Keratinocyte (primary cell): ENCODE data around the gene PYGM. TPM values are rescaled to one million over a fixed set of nuclear protein-coding genes. Genes with fewer than 3 reads are reported as not detected.

ENCODE experiments used
- DNase-seq: peaks from one replicate; pipeline ENCODE4 v3.0.0-alpha.2; 2011; ENCODE audit warnings: low read depth, missing footprints, low spot score
- FAIRE-seq: peaks from 2 replicates; lab custom pipeline; 2011; peaks lifted over from hg19 to GRCh38; lab: Jason Lieb, UNC
- H2AFZ ChIP-seq: 2 replicates; pipeline ENCODE4 v1.6.0; 2012; ENCODE audit warnings: low read length, control low read depth, inconsistent platforms; ENCODE audit not compliant: control insufficient read depth
- H3K27ac ChIP-seq: 2 replicates; pipeline ENCODE4 v1.5.1; 2011; ENCODE audit warnings: low read length; ENCODE audit not compliant: control insufficient read depth, insufficient read depth
- H3K27me3 ChIP-seq: 3 replicates; pipeline ENCODE4 v1.6.0; 2011; ENCODE audit warnings: low read length; ENCODE audit not compliant: control insufficient read depth, insufficient read depth; ENCODE audit errors: extremely low read depth
- H3K36me3 ChIP-seq, 2 experiments: 2 replicates in 1 of 2; 3 replicates in 1 of 2; pipeline ENCODE4 v1.5.1; 2011; ENCODE audit warnings: low read length in 2 of 2, mild to moderate bottlenecking in 1 of 2; ENCODE audit not compliant: control insufficient read depth in 2 of 2, insufficient read depth in 2 of 2; ENCODE audit errors: extremely low read depth in 1 of 2
- H3K4me1 ChIP-seq: 3 replicates; pipeline ENCODE4 v1.5.1; 2011; ENCODE audit warnings: low read length; ENCODE audit not compliant: control insufficient read depth, insufficient read depth; ENCODE audit errors: extremely low read depth
- H3K4me2 ChIP-seq: 3 replicates; pipeline ENCODE4 v1.6.0; 2011; ENCODE audit warnings: low read depth, low read length; ENCODE audit not compliant: control insufficient read depth, insufficient read depth; ENCODE audit errors: extremely low read depth
- H3K4me3 ChIP-seq, 3 experiments: fragments of 200-600 bp in 1 of 3; sonication (generic) in 1 of 3; 2 replicates in 2 of 3; 3 replicates in 1 of 3; pipeline ENCODE4 v1.5.1; 2011 to 2016; ENCODE audit warnings: low read length in 3 of 3, mild to moderate bottlenecking in 3 of 3, control low read depth in 2 of 3, inconsistent platforms in 1 of 3, low read depth in 1 of 3, mixed read lengths in 1 of 3, mixed run types in 1 of 3, moderate library complexity in 1 of 3; ENCODE audit not compliant: control insufficient read depth in 2 of 3, insufficient read depth in 2 of 3; ENCODE audit errors: extremely low read depth in 1 of 3
- H3K79me2 ChIP-seq: 2 replicates; pipeline ENCODE4 v1.6.0; 2012; ENCODE audit warnings: low read length; ENCODE audit not compliant: control insufficient read depth, insufficient read depth
- H3K9ac ChIP-seq: 3 replicates; pipeline ENCODE4 v1.6.0; 2011; ENCODE audit warnings: low read length; ENCODE audit not compliant: control insufficient read depth, insufficient read depth; ENCODE audit errors: extremely low read depth
- H3K9me1 ChIP-seq: 3 replicates; pipeline ENCODE4 v1.6.0; 2011; ENCODE audit warnings: low read length; ENCODE audit not compliant: control insufficient read depth, insufficient read depth; ENCODE audit errors: extremely low read depth
- H3K9me3 ChIP-seq: 2 replicates; pipeline ENCODE4 v1.5.1; 2012; ENCODE audit warnings: low read depth, low read length; ENCODE audit not compliant: control insufficient read depth
- H4K20me1 ChIP-seq: 3 replicates; pipeline ENCODE4 v1.6.0; 2011; ENCODE audit warnings: low read length; ENCODE audit not compliant: control insufficient read depth, insufficient read depth; ENCODE audit errors: extremely low read depth
- CTCF ChIP-seq, 3 experiments: IDR thresholded peaks in 1 of 3; conservative IDR thresholded peaks in 1 of 3; optimal IDR thresholded peaks in 1 of 3; 2 replicates in 2 of 3; 3 replicates in 1 of 3; pipeline versions ENCODE3 to v1.5.1; 2011; ENCODE audit warnings: low read length in 3 of 3, mild to moderate bottlenecking in 3 of 3, moderate library complexity in 2 of 3, control low read depth in 1 of 3, inconsistent platforms in 1 of 3; ENCODE audit not compliant: insufficient read depth in 2 of 3; ENCODE audit errors: extremely low read depth in 1 of 3
- EZH2 ChIP-seq: IDR thresholded peaks from one replicate; pipeline ENCODE4 v1.6.1; 2012; ENCODE audit warnings: inconsistent platforms, mild to moderate bottlenecking, low read length, moderate library complexity
- dilution Hi-C: fragments of 300-500 bp; cut with MboI; formaldehyde crosslinking; loops from one replicate; pipeline ENCODE4 v1.7.0; 2020; ENCODE audit warnings: low sequenced_read_pairs; ENCODE audit not compliant: extremely low pct_ligation_motif_present
- polyA plus RNA-seq, 5 experiments: library from polyadenylated mRNA; depleted of rRNA in 3 of 5; stranded (reverse) in 3 of 5; stranded (forward) in 1 of 5; unstranded in 1 of 5; fragments of >200 nt; gene quantifications; 1 replicate in 1 of 5; 2 replicates in 3 of 5; 3 replicates in 1 of 5; pipeline versions ENCODE4 v1.2.1 to v1.2.3, GENCODE V29; 2011 to 2012; ENCODE audit warnings: missing spikeins in 2 of 5, low read depth in 1 of 5, low replicate concordance in 1 of 5

The PYGM gene
- polyA plus RNA-seq, 1 donor (not counting 4 experiments of a cell fraction or from before 2014, with no cell fraction given) = 0.05 TPM

- dilution Hi-C loops = no loop called here
- TF ChIP-seq CTCF (optimal IDR thresholded peaks at IDR 0.05 in 1 of 3, IDR thresholded peaks at IDR 0.05 in 1 of 3, conservative IDR thresholded peaks at IDR 0.05 in 1 of 3; ENCODE audit: extremely low read depth in 1 of 3, insufficient read depth in 2 of 3, low read length in 3 of 3) = peak in 2 of 3 experiments; percentile 18 to 51
- no peak for TF ChIP-seq EZH2
- Histone ChIP-seq H3K4me1 (peaks cover 14% of the 10 kb centered on the region), H4K20me1 (no peaks in the 10 kb centered on the region), H3K27me3 (no peaks in the 10 kb centered on the region), H3K9ac (peak within 1 kb of the TSS; percentile 83), H2AFZ (peak within 1 kb of the TSS; percentile 66), H3K4me3 (peak within 1 kb of the TSS; percentile 50 to 97 (median 89)), H3K4me2 (peak within 1 kb of the TSS; percentile 97), H3K9me1 (no peaks in the 10 kb centered on the region), H3K79me2 (peaks cover 4% of the 10 kb centered on the region), H3K9me3 (no peaks in the 10 kb centered on the region), H3K27ac (peak within 1 kb of the TSS; percentile 90), H3K36me3 (peaks cover 15 to 28% of the 10 kb centered on the region in 2 experiments)
- DNase-seq (peak; percentile 15), FAIRE-seq (peak; percentile 74)
Observed at GRCh38 chr11:64803158-64803845, 43.5 kb upstream of the PYGM start, which contains the start of gene MAP4K2. Gene MAP4K2 (minus strand): TSS chr11:64803214. CDS start chr11:64803149, 65 bp downstream.

GRCh38 chr11:64802370-64803157 is 42.8 kb upstream of the PYGM start:
- H3K36me3 ChIP-seq = peaks cover 11 to 22% of the 10 kb centered on the region in 2 experiments

More at GRCh38 chr11:64802370-64803157, 42.8 kb upstream of the PYGM start:
- Histone ChIP-seq H3K9me1 (no peaks in the 10 kb centered on the region), H3K9ac (peak overlapping the region; percentile 33), H3K4me3 (peak overlapping the region; percentile 48 to 57 (median 51)), H3K79me2 (no peaks in the 10 kb centered on the region), H3K27me3 (no peaks in the 10 kb centered on the region), H3K4me2 (peak overlapping the region; percentile 51), H3K4me1 (peaks cover 14% of the 10 kb centered on the region), H4K20me1 (no peaks in the 10 kb centered on the region), H2AFZ (no peak overlapping the region), H3K9me3 (no peaks in the 10 kb centered on the region), H3K27ac (no peak overlapping the region)
- DNase-seq = no peak
- TF ChIP-seq CTCF (optimal IDR thresholded peaks at IDR 0.05 in 1 of 3, IDR thresholded peaks at IDR 0.05 in 1 of 3, conservative IDR thresholded peaks at IDR 0.05 in 1 of 3; ENCODE audit: extremely low read depth in 1 of 3, insufficient read depth in 2 of 3, low read length in 3 of 3) = no peak
- TF ChIP-seq EZH2 = no peak
- dilution Hi-C loops = no loop called here
- FAIRE-seq = no peak
